ENCODE data around the gene FAM9B.

DNA sequence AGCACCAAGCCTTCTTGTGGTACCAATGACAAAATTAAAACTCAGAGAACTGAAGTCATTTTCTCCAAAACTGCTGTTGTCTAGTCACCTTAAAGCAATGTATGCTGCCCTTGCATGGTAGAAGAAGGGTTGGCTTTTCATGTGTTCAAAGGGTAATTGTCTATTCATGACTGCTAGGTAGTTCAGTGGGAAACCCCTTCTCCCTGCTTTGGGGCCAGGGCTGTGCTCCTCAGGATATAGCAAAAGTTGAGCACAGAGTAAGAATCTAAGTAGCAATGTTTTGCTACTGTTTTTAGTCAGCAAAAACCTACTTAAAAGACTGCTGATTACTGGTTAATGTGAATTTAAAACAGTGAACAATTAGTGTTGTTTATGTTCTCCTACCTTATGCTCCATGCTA, 30.8 kb upstream of the FAM9B start:
- TF ChIP-seq, protein P1, sequence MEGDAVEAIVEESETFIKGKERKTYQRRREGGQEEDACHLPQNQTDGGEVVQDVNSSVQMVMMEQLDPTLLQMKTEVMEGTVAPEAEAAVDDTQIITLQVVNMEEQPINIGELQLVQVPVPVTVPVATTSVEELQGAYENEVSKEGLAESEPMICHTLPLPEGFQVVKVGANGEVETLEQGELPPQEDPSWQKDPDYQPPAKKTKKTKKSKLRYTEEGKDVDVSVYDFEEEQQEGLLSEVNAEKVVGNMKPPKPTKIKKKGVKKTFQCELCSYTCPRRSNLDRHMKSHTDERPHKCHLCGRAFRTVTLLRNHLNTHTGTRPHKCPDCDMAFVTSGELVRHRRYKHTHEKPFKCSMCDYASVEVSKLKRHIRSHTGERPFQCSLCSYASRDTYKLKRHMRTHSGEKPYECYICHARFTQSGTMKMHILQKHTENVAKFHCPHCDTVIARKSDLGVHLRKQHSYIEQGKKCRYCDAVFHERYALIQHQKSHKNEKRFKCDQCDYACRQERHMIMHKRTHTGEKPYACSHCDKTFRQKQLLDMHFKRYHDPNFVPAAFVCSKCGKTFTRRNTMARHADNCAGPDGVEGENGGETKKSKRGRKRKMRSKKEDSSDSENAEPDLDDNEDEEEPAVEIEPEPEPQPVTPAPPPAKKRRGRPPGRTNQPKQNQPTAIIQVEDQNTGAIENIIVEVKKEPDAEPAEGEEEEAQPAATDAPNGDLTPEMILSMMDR (conservative IDR thresholded peaks at IDR 0.05) = no peak
- no peak for TF ChIP-seq EZH2 (IDR thresholded peaks at IDR 0.05; ENCODE audit: low read depth)

Measured in PC-9 (cell line).